GM18861 (cell line): ENCODE data around the gene RBFA.
A peak's percentile ranks its signal among the peaks of the same experiment; 100 is the strongest.
"Not testable (repeated sequence)": the region's sequence is repeated elsewhere in the genome, so short reads cannot be mapped to it uniquely, and the experiment has no call there.

ENCODE experiments used
- ATAC-seq: cut with Tn5 transposase; IDR thresholded peaks from one replicate; pipeline ENCODE4 v1.9.1; 2021; ENCODE audit not compliant: unreplicated experiment

RBFA gene

GRCh38 chr18:80027719-80028118, 6.5 kb upstream of the RBFA start:
- not testable (repeated sequence) for ATAC-seq

- ATAC-seq: no peak
Measured at GRCh38 chr18:80029690-80030089, 4.5 kb upstream of the RBFA start.

GRCh38 chr18:80033181-80034067, 810 bp upstream of the RBFA start:
- peak; percentile 44 for ATAC-seq

- ATAC-seq: no peak
Measured at GRCh38 chr18:80034852-80035406, 695 bp downstream of the RBFA start.

- no peak for ATAC-seq
Measured at GRCh38 chr18:80035997-80036396, 1.8 kb downstream of the RBFA start.

- ATAC-seq: no peak
Measured at GRCh38 chr18:80037300-80037699, 3.1 kb downstream of the RBFA start.

- ATAC-seq: no peak
Measured at GRCh38 chr18:80037869-80038630, 3.8 kb downstream of the RBFA start.

DNA sequence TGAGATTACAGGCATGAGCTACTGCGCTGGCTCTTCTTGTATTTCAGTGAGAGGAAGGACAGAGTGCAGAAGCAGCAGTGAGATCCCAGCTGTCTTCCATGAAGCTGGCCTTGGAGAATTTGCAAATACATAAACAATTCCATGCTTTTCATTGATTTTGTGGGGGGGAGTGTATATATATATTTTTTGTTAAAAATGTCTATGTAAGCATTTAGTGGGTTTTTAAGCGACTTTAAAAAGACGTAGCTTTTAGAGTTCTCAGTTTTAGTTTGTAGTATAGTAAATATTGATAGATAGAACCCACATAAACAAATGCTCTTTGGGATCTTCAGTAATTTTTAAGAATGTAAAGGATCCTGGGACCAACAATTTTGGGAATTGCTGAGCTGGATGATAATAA, 6.3 kb downstream of the RBFA start:
- ATAC-seq: no peak

- no peak for ATAC-seq
Measured at GRCh38 chr18:80041424-80041823, 7.2 kb downstream of the RBFA start.

DNA sequence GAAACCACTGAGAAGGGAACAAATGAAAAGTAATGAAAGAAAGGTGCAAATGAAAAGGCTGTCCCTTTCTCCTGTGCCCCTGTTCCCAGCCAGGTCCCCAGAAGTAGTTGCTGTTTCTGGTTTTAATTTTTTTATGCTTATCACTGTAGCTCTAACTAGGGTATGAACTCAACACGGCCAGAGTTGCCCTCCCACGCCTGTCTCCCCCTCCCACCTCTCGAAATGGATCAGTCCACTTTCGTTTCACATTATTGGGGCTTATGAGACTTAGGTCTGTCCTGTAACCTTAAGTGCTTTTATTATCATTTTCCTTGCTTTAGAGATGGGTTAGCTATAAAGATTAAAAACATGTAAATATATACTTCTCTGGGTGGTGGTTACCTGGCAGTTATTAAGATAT, 8.6 kb downstream of the RBFA start:
- no peak for ATAC-seq

GRCh38 chr18:80044072-80044471, 9.8 kb downstream of the RBFA start:
- no peak for ATAC-seq

DNA sequence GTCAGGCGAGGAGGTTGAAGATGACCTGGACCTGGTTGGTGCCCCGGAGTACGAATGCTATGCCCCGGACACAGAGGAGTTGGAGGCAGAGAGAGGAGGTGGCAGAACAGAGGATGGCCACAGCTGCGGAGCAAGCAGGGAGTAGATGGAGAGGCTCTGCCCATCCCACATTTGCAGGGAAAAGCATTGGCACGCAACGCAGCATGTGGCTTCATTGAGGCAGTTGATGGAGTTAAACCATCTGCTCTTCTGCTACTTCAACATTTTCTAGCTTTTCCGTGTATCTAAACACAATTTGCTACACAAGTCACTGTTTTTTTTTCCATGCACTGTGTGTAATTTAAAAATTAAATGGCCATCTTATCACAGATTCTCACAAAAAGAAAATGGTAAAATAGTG, 11.8 kb downstream of the RBFA start:
- no peak for ATAC-seq

- no peak for ATAC-seq
Measured at GRCh38 chr18:80046431-80046830, 12.2 kb downstream of the RBFA start.

GRCh38 chr18:80046961-80047541, 12.8 kb downstream of the RBFA start:
- ATAC-seq: no peak

DNA sequence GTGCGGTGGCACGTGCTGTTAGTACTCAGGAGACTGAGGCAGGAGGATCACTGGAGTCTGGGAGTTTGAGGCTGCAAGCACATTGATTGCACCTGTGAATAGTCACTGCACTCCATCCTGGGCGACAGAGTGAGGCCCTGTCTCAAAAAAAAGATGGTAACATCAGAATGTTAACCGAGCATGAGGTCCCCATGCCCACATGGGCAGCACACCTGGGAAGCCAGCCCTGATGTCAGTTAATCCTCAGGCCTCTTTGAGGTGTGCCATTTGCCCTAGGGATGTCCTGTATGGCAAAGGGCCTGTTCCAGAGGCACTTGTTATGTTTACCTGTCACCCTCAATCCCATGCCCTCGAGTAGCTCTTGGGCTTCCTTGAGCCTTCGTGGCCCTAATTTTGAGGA, 16.6 kb downstream of the RBFA start:
- no peak for ATAC-seq

- ATAC-seq: no peak
Measured at GRCh38 chr18:80056095-80056494, 21.9 kb downstream of the RBFA start.

DNA sequence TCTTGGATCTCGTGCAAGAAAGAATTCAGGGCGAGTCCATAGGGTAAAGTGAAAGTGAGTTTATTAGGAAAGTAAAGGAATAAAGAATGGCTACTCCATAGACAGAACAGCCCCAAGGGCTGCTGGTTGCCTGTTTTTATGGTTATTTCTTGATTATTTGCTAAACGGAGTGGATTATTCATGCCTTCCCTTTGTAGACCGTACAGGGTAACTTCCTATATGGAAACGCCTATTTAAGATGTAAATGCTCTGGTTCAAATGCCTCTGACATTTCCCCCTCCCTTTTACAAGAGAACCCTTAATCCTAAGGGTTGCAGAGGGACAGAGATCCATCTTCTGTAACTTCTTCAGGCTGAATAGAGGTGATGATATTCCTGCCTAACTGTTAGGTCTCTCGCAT, 25.7 kb downstream of the RBFA start:
- no peak for ATAC-seq

DNA sequence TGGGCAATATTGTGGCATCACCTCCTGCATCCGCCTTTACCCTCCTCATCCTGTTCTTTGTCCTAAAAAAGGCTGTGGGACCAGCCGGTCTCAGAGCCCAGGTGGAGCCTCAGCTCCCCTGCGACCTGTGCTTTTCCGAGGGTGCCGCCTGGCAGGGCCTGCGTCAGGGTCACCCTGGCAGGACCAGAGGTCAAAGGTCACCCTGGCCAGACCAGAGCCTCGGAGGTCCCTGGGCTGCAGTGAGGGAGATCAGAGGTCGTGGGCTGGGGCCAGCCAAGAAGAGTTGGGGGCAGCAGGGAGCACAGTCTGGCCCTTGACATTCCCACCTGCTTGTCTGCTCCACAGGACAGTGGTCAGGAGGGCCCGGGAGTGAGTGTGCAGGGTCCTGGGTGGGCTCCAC, 31.5 kb downstream of the RBFA start:
- no peak for ATAC-seq

DNA sequence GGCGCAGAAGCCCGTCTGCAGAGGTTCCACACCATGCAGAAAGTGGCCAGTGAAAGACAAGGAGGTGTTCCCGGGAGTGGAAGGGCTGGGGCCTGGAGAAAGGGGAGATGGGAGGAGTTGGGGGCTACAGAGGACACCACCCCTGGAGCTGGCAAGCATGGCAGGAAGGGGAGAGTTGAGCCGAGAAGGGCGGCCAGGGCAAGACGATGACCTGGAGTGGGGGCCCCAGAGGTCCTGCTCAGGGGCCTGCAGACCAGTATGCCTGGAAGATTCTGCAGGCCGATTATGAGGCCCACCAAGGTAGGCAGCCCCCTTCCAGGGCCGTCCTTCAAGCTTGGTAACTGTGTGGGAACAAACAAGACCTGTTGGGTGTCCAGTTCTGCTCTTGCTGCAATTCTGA, 33.1 kb downstream of the RBFA start:
- no peak for ATAC-seq

DNA sequence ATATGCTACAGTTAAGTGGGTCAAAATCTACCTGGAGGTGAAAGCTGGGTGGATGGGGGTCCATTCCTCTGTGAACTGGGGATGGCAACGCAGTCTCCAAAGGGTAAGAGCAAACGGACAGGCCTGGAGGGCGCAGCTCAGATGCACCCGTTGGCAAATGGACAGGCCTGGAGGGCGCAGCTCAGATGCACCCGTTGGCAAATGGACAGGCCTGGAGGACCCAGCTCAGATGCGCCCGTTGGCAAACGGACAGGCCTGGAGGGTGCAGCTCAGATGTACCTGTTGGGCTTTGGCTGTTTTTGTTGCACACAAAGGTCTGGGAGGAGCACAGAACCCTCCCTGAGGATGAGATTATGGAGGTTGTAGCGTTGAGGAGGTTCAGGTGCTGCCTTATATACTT, 33.7 kb downstream of the RBFA start:
- no peak for ATAC-seq

- ATAC-seq: no peak
Measured at GRCh38 chr18:80068571-80069272, 34.5 kb downstream of the RBFA start.
